ENCODE results near the gene BCAS1.

- TF ChIP-seq CTCF (IDR thresholded peaks at IDR 0.05; ENCODE audit: low read depth, low read length) (no peak), EZH2phosphoT487 (IDR thresholded peaks at IDR 0.05; ENCODE audit: low read depth) (no peak)
These were observed 91.9 kb downstream of the BCAS1 start for GRCh38 chr20:53978497-53978896.

All from OCI-LY3 (cell line).